Measurements from ENCODE around the gene TAS2R60.
"Not testable (repeated sequence)": the region's sequence is repeated elsewhere in the genome, so short reads cannot be mapped to it uniquely, and the experiment has no call there.

Gene TAS2R60

DNA sequence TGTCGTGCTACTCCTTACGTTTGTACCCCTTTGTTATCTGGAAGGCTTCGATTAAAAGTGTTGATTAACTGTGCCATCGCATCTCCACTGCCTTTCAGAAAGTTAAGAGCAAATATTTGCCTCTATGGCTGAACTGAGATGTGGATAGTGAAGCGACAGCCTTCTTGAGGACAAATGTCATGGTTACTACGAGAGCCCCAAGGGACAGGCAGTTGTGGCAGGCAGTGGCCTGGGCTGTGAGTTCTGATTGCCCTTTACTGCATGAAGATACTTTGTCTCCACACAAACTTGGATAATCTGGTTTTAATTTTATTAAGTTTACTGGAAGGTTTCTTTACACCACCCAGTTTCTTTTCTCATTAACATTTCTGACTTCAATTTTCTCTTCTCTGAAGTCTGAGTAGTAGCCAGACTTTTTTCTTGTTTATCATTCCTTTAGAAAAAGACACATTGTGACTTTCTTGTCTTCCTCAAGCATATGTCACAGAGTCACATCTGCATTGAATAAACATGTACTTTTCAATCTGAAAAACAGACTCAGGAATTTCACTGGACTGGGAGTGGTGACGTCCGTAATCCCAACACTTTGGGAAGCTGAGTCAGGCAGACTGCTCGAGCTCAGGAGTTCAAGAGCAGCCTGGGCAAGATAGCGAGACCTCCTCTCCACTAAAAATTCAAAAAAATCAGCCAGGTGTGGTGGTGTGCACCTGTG lies 36.0 kb downstream of the TAS2R60 start:
- DNase-seq, result no peak

DNA sequence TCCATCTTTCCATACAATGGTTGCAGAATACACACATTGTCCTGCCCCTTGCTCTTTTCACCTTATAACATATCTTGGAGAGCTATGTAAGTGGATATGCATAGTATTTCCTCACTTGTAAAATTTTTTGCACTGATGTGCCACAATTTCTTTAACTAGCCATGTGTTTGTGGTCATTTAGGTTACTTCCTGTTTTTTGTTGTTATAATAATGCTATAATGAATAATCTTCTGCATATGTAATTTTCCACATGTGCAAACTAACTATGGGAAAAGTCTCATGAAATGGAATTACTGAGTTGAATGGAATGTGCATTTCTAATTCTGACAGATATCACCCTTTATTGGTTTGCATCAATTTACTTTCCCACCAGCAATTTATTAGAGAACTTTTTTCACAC lies 37.2 kb downstream of the TAS2R60 start:
- DNase-seq, result no peak

- DNase-seq, result no peak
Measured at GRCh38 chr7:143484119-143484518, 40.9 kb downstream of the TAS2R60 start.

DNA sequence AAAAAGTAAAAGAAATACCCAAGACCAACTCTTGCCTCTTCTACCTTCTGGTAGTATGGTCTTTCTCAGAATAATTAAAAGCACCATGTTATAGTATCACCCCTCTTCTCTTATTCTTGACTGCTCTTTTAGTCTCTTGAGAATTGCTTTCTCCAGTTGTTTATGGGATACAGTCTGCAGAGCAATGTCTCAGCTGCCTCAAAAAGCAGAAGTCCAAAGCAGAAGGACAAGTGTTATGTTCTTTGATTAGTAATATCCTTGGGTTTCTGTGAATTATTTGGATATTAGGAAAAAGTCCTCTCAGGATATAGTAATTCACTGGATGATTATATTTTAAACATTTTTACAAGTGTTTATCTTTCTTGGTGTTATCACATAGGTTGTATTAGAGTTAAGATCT lies 41.8 kb downstream of the TAS2R60 start:
- no peak for DNase-seq

DNA sequence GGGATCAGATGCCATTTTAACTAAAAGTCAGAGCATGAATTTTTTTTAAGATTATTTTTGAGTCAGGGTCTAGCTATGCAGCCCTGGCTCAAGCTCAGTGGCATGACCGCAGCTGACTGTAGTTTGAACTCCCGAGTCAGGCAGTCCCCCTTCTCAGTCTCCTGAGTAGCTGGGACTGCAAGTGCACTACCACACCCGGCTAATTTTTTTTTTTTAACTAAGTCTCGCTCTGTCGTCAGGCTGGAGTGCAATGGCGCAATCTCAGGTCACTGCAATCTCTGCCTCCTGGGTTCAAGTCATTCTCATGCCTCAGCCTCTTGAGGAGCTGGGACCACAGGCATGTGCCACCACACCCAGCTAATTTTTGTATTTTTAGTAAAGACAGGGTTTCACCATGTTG lies 42.2 kb downstream of the TAS2R60 start:
- DNase-seq, result no peak

- not testable (repeated sequence) for DNase-seq
Measured at GRCh38 chr7:143486266-143486665, 43.0 kb downstream of the TAS2R60 start.

GRCh38 chr7:143487061-143487460 lies 43.8 kb downstream of the TAS2R60 start:
- no peak for DNase-seq

DNA sequence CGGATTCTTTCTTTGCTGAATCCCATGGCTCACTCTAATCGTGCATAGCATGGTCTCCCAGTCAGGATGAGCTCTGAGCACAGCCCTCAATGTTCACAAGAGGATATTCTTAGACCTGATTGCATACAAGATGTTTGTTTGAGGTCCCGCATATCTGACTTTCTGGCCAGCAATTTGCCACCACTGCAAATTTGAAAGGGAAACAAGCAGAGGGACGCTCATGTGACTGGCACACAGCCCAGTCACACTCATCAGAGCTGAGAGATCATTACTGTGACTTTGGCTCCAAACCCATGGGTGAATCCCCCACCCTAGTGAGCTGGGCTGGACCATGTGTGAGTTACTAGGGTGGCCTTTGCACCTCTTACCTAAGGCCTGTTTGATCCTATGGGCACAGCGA lies 44.3 kb downstream of the TAS2R60 start:
- DNase-seq, result peak; percentile 25

DNA sequence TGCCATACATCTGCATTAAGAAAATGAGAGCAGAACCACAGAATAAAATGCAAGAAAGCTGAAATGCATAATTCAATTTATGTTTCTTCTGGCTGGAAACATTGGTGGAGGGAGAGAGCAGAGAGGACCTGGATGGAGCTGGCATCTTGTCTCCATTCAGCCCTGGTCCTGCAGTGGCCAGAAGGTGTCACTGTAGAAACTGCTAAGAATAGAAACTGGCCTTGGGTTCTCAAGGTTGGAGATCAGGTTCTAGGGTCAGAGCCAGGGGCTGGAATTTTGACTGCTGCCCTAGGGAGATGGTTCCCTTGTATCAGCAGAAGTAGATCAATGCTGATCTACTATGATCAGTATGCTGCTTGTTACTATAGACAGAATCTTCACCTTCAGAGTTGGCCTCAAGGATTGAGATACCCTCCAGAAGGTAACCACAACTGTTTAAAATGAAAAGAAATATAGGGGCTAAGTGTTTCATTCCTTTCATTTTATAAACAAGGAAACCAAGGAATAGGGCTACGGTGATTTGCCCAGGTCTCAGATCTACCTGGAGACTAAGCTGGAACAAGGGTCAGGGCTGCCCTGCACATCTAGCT lies 47.6 kb downstream of the TAS2R60 start:
- no peak for DNase-seq

DNA sequence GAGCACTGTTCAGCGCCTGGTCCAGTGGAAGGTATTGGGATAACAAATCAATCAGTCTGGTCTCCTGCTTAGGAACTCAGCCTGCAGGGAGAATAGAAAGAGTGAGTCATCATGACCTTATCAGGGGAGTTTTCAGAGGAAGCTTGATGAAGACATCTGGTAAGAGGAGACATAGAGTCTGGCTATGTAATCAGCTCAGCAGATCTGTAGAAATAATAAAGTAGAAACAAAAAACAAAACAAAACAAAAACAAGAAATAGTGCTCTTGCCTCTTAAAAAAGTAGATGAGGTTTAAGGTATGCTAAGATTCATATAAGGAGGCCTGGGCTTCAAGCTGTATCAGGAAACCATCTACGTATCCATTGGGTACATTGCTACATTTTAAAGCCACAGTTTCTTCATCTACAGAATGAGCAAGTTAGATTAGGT lies 48.8 kb downstream of the TAS2R60 start:
- no peak for DNase-seq

DNA sequence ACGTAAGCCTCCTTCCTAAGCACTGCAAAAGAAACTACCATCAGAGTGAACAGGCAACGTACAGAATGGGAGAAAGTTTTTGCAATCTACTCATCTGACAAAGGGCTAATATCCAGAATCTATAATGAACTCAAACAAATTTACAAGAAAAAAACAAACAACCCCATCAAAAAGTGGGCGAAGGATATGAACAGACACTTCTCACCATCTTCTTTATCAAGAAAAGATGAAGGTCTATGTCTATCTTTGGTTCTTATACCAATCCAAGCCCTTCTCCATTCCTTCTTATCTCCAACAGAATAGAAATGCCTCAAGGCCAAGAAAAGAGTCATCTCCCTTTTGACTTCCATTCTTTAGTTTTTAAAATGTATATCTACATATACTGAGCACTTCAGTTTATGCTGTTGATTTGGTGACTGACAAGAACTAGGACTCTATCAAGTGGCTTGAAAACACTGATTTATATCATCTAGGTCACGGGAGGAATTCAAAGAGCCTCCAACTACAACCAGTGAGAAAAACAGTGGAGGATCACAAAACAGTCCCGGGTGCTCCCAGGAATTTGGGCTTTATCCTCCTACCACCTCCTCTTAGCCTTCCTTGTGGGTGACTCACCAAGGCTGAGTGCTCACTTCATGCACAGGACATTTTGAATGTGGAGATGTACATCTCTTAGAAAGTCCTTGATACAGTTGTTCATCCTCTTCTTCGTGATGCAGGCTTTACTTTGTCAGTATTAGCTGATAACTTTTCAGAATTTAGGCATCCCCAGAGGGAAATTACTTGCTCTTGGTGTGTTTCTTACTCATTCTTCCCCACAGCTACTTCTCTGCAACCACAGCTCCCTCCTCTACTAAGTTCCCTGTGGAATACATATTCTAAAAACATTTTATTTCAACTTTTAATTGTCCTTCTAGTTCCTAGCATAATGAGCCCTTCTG lies 49.8 kb downstream of the TAS2R60 start:
- no peak for DNase-seq

GRCh38 chr7:143493751-143494150 lies 50.5 kb downstream of the TAS2R60 start:
- DNase-seq, result no peak

Data from DMS79 (cell line).